IMR-90 (cell line): ENCODE results near the gene POMGNT1. TPM values are rescaled to one million over a fixed set of nuclear protein-coding genes. Genes with fewer than 3 reads are reported as not detected.

Source experiments
- ATAC-seq: fragments of 200-7000 bp; cut with Tn5 transposase; 2 replicates; pipeline ENCODE4 v1.9.1; 2020; ENCODE audit warnings: low read depth, mild to moderate bottlenecking, moderate library complexity
- BruUV-seq: library from RNA; stranded (reverse); fragments of 400-500 nt; replicated peaks from 2 replicates; lab custom pipeline; 2021; lab: Mats Ljungman, UMichigan
- CTCF ChIA-PET: fragments of 300-600 bp; formaldehyde crosslinking; extraction: SDS; loops from one replicate; lab custom pipeline; 2021; ENCODE audit warnings: antibody characterized with exemption; lab: Yijun Ruan, JAX
- POLR2A ChIA-PET: fragments of 300-600 bp; sonication (Branson Sonifier 250); formaldehyde crosslinking; loops from one replicate; lab custom pipeline; 2022; ENCODE audit warnings: antibody characterized with exemption; ENCODE audit not compliant: unreplicated experiment; lab: Charles Lee
- DNase-seq: peaks from one replicate; pipeline ENCODE4 v3.0.0; 2013
- H2AFZ ChIP-seq: replicated peaks from 2 replicates; pipeline ENCODE3; 2013; ENCODE audit warnings: low read length, mild to moderate bottlenecking; ENCODE audit not compliant: poor library complexity
- H2AK5ac ChIP-seq: 2 replicates; pipeline ENCODE4 v1.6.1; 2013; ENCODE audit warnings: low read depth, low read length, inconsistent platforms
- H2AK9ac ChIP-seq: replicated peaks from 2 replicates; pipeline ENCODE3; 2013; ENCODE audit warnings: mild to moderate bottlenecking, low read depth, low read length, moderate library complexity; ENCODE audit not compliant: poor library complexity
- H2BK120ac ChIP-seq: 2 replicates; pipeline ENCODE4 v1.6.1; 2013; ENCODE audit warnings: low read depth, low read length, inconsistent platforms
- H2BK15ac ChIP-seq: 3 replicates; pipeline ENCODE4 v1.6.1; 2013; ENCODE audit warnings: low read depth, low read length, inconsistent platforms
- H2BK20ac ChIP-seq: 2 replicates; pipeline ENCODE4 v1.6.1; 2013; ENCODE audit warnings: low read depth, mild to moderate bottlenecking, inconsistent platforms, low read length, moderate library complexity
- H2BK5ac ChIP-seq: 2 replicates; pipeline ENCODE4 v1.6.1; 2013; ENCODE audit warnings: mild to moderate bottlenecking, low read depth, low read length, inconsistent platforms; ENCODE audit not compliant: poor library complexity, severe bottlenecking
- H3K14ac ChIP-seq: replicated peaks from 2 replicates; pipeline ENCODE4 v1.6.1; 2013; ENCODE audit warnings: low read depth, low read length, inconsistent platforms
- H3K18ac ChIP-seq: 2 replicates; pipeline ENCODE4 v1.6.1; 2013; ENCODE audit warnings: low read depth, low read length, control low read depth
- H3K23ac ChIP-seq: 2 replicates; pipeline ENCODE4 v1.6.1; 2013; ENCODE audit warnings: low read depth, low read length, inconsistent platforms
- H3K27ac ChIP-seq: 2 replicates; pipeline ENCODE4 v1.5.1; 2013; ENCODE audit warnings: mild to moderate bottlenecking, control low read depth, low read length; ENCODE audit not compliant: insufficient read depth
- H3K27me3 ChIP-seq: 2 replicates; pipeline ENCODE4 v1.6.1; 2013; ENCODE audit warnings: low read length; ENCODE audit not compliant: control insufficient read depth, insufficient read depth
- H3K36me3 ChIP-seq: 2 replicates; pipeline ENCODE4 v1.6.1; 2013; ENCODE audit warnings: low read length, mixed read lengths; ENCODE audit not compliant: control insufficient read depth, insufficient read depth
- H3K4ac ChIP-seq: 2 replicates; pipeline ENCODE4 v1.6.1; 2013; ENCODE audit warnings: low read depth, low read length, inconsistent platforms
- H3K4me1 ChIP-seq: 2 replicates; pipeline ENCODE4 v1.6.1; 2013; ENCODE audit warnings: low read length, mixed read lengths; ENCODE audit not compliant: control insufficient read depth, insufficient read depth
- H3K4me2 ChIP-seq: 2 replicates; pipeline ENCODE4 v1.6.1; 2013; ENCODE audit warnings: low read depth, mild to moderate bottlenecking, control low read depth, low read length, moderate library complexity
- H3K4me3 ChIP-seq: 2 replicates; pipeline ENCODE4 v1.5.1; 2013; ENCODE audit warnings: low read depth, mild to moderate bottlenecking, control low read depth, low read length, moderate library complexity; ENCODE audit not compliant: insufficient read depth
- H3K56ac ChIP-seq: 2 replicates; pipeline ENCODE4 v1.6.1; 2013; ENCODE audit warnings: low read length, inconsistent platforms; ENCODE audit not compliant: insufficient read depth; ENCODE audit errors: extremely low read depth
- H3K79me1 ChIP-seq, 2 experiments: 2 replicates each; pipeline ENCODE4 v1.6.1; 2013; ENCODE audit warnings: low read length in 2 of 2, inconsistent platforms in 1 of 2, low read depth in 1 of 2
- H3K9ac ChIP-seq: 2 replicates; pipeline ENCODE4 v1.6.1; 2013; ENCODE audit warnings: low read depth, low read length, control low read depth
- H3K9me1 ChIP-seq: 2 replicates; pipeline ENCODE4 v1.6.1; 2013; ENCODE audit warnings: low read length, inconsistent platforms; ENCODE audit not compliant: insufficient read depth
- H3K9me3 ChIP-seq: 2 replicates; pipeline ENCODE4 v1.6.1; 2013; ENCODE audit warnings: low read length; ENCODE audit not compliant: control insufficient read depth, insufficient read depth
- H4K20me1 ChIP-seq: 2 replicates; pipeline ENCODE4 v1.6.1; 2013; ENCODE audit warnings: low read length, inconsistent platforms; ENCODE audit not compliant: insufficient read depth
- H4K5ac ChIP-seq: 2 replicates; pipeline ENCODE4 v1.6.1; 2013; ENCODE audit warnings: mild to moderate bottlenecking, low read depth, low read length, control low read depth
- H4K8ac ChIP-seq, 2 experiments: 2 replicates each; pipeline ENCODE4 v1.6.1; 2013; ENCODE audit warnings: low read depth in 2 of 2, low read length in 2 of 2, control low read depth in 1 of 2, inconsistent platforms in 1 of 2
- H4K91ac ChIP-seq: 2 replicates; pipeline ENCODE4 v1.6.1; 2013; ENCODE audit warnings: low read depth, low read length, inconsistent platforms; ENCODE audit not compliant: insufficient read depth
- CEBPB ChIP-seq: IDR thresholded peaks from 2 replicates; pipeline ENCODE4 v1.6.1; 2012; ENCODE audit warnings: low read depth, low read length, improper control_type of control experiment
- CHD1 ChIP-seq: IDR thresholded peaks from 2 replicates; pipeline ENCODE4 v1.6.1; 2012; ENCODE audit warnings: low read depth, low read length, improper control_type of control experiment
- MAZ ChIP-seq: IDR thresholded peaks from 2 replicates; pipeline ENCODE4 v1.6.1; 2012; ENCODE audit warnings: low read depth, mild to moderate bottlenecking, low read length, improper control_type of control experiment, moderate library complexity, borderline replicate concordance
- NFE2L2 ChIP-seq: fragments of 150-350 bp; IDR thresholded peaks from 2 replicates; pipeline ENCODE4 v1.6.1; 2016; ENCODE audit warnings: low read depth, mild to moderate bottlenecking, low read length
- RFX5 ChIP-seq: IDR thresholded peaks from 2 replicates; pipeline ENCODE4 v1.8.0; 2012; ENCODE audit warnings: low read depth, mild to moderate bottlenecking, low read length, moderate library complexity
- SMC3 ChIP-seq: fragments of 150-350 bp; IDR thresholded peaks from 2 replicates; pipeline ENCODE4 v1.6.1; 2016; ENCODE audit warnings: low read depth, mild to moderate bottlenecking, antibody characterized with exemption, low read length, moderate library complexity
- WGBS, 2 experiments: methylation state at CpG; one replicate each; pipeline versions ENCODE4 v1.1.5 to v1.1.7; 2013; ENCODE audit warnings: missing lambda C conversion rate in 2 of 2; ENCODE audit not compliant: insufficient read length in 1 of 2; ENCODE audit errors: extremely low coverage in 2 of 2; 5-methylcytosine and 5-hydroxymethylcytosine counted together
- dilution Hi-C: fragments of 300-500 bp; cut with HindIII; formaldehyde crosslinking; loops from one replicate; pipeline ENCODE4 v1.14.3; 2018; ENCODE audit warnings: low sequenced_read_pairs; ENCODE audit not compliant: unreplicated experiment
- in situ Hi-C: fragments of 300-500 bp; cut with MboI; formaldehyde crosslinking; loops from 3 replicates; pipeline ENCODE4 v1.14.3; 2019; ENCODE audit warnings: low sequenced_read_pairs, inconsistent platforms, mixed read lengths
- intact Hi-C: fragments of 100-400 bp; cut with micrococcal nuclease; formaldehyde crosslinking; loops from 2 replicates; pipeline ENCODE4 v1.10.0; 2022
- polyA plus RNA-seq, 3 experiments: library from polyadenylated mRNA; depleted of rRNA; stranded (reverse); fragments of >200 nt; gene quantifications; 2 replicates each; pipeline ENCODE4 v1.2.3, GENCODE V29; 2012; ENCODE audit warnings: low replicate concordance in 1 of 3
- total RNA-seq: library from RNA; depleted of rRNA; stranded (reverse); fragments of >200 nt; gene quantifications from 2 replicates; pipeline ENCODE4 v1.2.3, GENCODE V29; 2012

The POMGNT1 gene
- total and polyA plus RNA-seq, 2 of the 4 experiments (the other 2 are of a cell fraction), result 54.8 to 65.3 TPM

DNA sequence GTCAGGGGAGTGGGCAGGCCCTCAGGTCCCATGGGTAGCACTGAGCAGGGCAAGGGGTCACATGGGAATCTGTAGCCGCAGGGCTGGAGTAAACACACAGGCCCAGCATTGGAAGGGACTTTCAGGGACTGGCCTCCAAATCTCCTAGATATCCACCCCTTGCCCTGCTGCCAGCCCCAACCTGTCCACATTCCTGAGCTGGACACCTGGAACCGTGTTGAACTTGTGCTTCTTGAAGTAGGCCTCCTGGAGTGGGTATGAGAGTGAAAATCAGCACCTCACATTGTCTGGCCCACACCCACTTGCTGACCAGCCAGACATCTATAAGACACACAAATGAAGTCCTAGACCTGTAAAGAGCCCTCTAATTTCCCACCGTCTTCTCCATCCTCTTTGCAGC, 7.7 kb downstream of the POMGNT1 start:
- peak overlapping the region; percentile 57 for H2BK120ac ChIP-seq
- WGBS, 2 experiments, result 100% methylated on average over 1 of the region's 3 CpGs; no CpG with 5 or more reads in 1 of the 2 experiments
- intact Hi-C loops (no loop called here), in situ Hi-C loops (no loop called here), dilution Hi-C loops (loop anchor here (25.0 kb wide), 1 partner anchor 153 kb away; no protein-coding TSS in a partner anchor)
- no peak overlapping the region for H3K27ac ChIP-seq
- ChIA-PET POLR2A (no interaction called here), CTCF (no interaction called here)
- no peak for DNase-seq
- peak overlapping the region in 1 of 2 experiments; percentile 61; a peak in 1 of 4 replicates for H4K8ac ChIP-seq
- H3K18ac ChIP-seq, result no peak overlapping the region
- H3K9ac ChIP-seq, result no peak overlapping the region
- no peaks in the 10 kb centered on the region for H3K9me3 ChIP-seq
- H3K4me3 ChIP-seq, result no peak overlapping the region
- H3K9me1 ChIP-seq, result peaks cover 26% of the 10 kb centered on the region
- H2AFZ ChIP-seq, result peak overlapping the region; percentile 77
- H3K4me1 ChIP-seq, result peaks cover 9% of the 10 kb centered on the region
- TF ChIP-seq CHD1 (no peak), SMC3 (no peak), CEBPB (no peak), MAZ (no peak), RFX5 (no peak), NFE2L2 (no peak)
- BruUV-seq, result no TSS peak
- H3K4me2 ChIP-seq, result no peak overlapping the region
- H3K56ac ChIP-seq, result no peak overlapping the region
- H4K91ac ChIP-seq, result peak overlapping the region; percentile 49
- peak overlapping the region; percentile 33 for H3K4ac ChIP-seq
- peak overlapping the region; percentile 22; the same call in 1 of the 2 replicates for H3K23ac ChIP-seq
- peaks cover 3% of the 10 kb centered on the region; the same call in 1 of the 2 replicates for H4K20me1 ChIP-seq
- peaks cover 0 to 21% of the 10 kb centered on the region in 2 experiments; a peak in 1 of 4 replicates for H3K79me1 ChIP-seq
- peak overlapping the region; percentile 5; the same call in 1 of the 2 replicates for H2BK20ac ChIP-seq
- no peaks in the 10 kb centered on the region for H3K27me3 ChIP-seq
- peak overlapping the region; percentile 6; the same call in 1 of the 3 replicates for H2BK15ac ChIP-seq
- H2AK5ac ChIP-seq, result peak overlapping the region; percentile 41; the same call in 1 of the 2 replicates
- peak overlapping the region; percentile 73 for H2BK5ac ChIP-seq
- H2AK9ac ChIP-seq, result peak overlapping the region; percentile 85
- peak overlapping the region; percentile 73 for H3K14ac ChIP-seq
- H4K5ac ChIP-seq, result no peak overlapping the region
- H3K36me3 ChIP-seq, result peaks cover 45% of the 10 kb centered on the region
- no peak for ATAC-seq
